Loucy (cell line): ENCODE measurements around the gene LRCH3.

ENCODE experiments used
- CTCF ChIP-seq: fragments of 200-600 bp; sonication (generic); conservative IDR thresholded peaks from 2 replicates; pipeline ENCODE4 v1.5.1; 2014; ENCODE audit warnings: mild to moderate bottlenecking, antibody characterized with exemption, low read length
- EZH2phosphoT487 ChIP-seq: fragments of 200-600 bp; IDR thresholded peaks from 2 replicates; pipeline ENCODE4 v1.6.1; 2018; ENCODE audit warnings: antibody characterized with exemption, mild to moderate bottlenecking, moderate library complexity, borderline replicate concordance

- TF ChIP-seq CTCF (peak; percentile 68), EZH2phosphoT487 (no peak)
These were observed 135.4 kb downstream of the LRCH3 start for GRCh38 chr3:197926418-197926817.
